Neural crest cell (in vitro differentiated cells): Measurements from ENCODE around the gene PGRMC2. TPM values are rescaled to one million over a fixed set of nuclear protein-coding genes. Genes with fewer than 3 reads are reported as not detected.

ENCODE experiments used
- DNase-seq: peaks from one replicate; pipeline ENCODE4 v3.0.0; 2021; ENCODE audit warnings: low read depth, mixed read lengths, low spot score
- H3K27ac Mint-ChIP-seq: one replicate; pipeline ENCODE4 v1.8.0; 2021; ENCODE audit warnings: mild to moderate bottlenecking, mixed read lengths; ENCODE audit not compliant: unreplicated experiment
- H3K27me3 Mint-ChIP-seq: 2 replicates; pipeline ENCODE4 v1.8.0; 2021; ENCODE audit warnings: low read depth, mild to moderate bottlenecking, mixed read lengths
- H3K36me3 Mint-ChIP-seq: 2 replicates; pipeline ENCODE4 v1.8.0; 2021; ENCODE audit warnings: low read depth, mild to moderate bottlenecking, mixed read lengths
- H3K4me1 Mint-ChIP-seq: 2 replicates; pipeline ENCODE4 v1.8.0; 2021; ENCODE audit warnings: mixed read lengths
- H3K4me3 Mint-ChIP-seq: one replicate; pipeline ENCODE4 v1.8.0; 2021; ENCODE audit warnings: mild to moderate bottlenecking, mixed read lengths
- H3K9me3 Mint-ChIP-seq: 2 replicates; pipeline ENCODE4 v1.8.0; 2021; ENCODE audit warnings: mixed read lengths
- CTCF ChIP-seq: fragments of 200-600 bp; sonication (generic); conservative IDR thresholded peaks from 2 replicates; pipeline ENCODE4 v1.5.0; 2021; ENCODE audit warnings: antibody characterized with exemption, mild to moderate bottlenecking
- total RNA-seq: library from RNA; stranded (reverse); gene quantifications from 2 replicates; pipeline ENCODE4 v1.2.1, GENCODE V29; 2021

PGRMC2 gene
- total RNA-seq, 1 donor from 2014 or later: 51.2 TPM

GRCh38 chr4:128227991-128228571 is 59.5 kb downstream of the PGRMC2 start:
- Mint-ChIP-seq H3K4me3 (no peak overlapping the region), H3K27ac (no peak overlapping the region), H3K36me3 (no peaks in the 10 kb centered on the region), H3K4me1 (peaks cover 15% of the 10 kb centered on the region), H3K27me3 (no peaks in the 10 kb centered on the region), H3K9me3 (peaks cover 7% of the 10 kb centered on the region)
- DNase-seq: no peak
- no peak for TF ChIP-seq CTCF

- H3K36me3 Mint-ChIP-seq: peaks cover 2% of the 10 kb centered on the region
- TF ChIP-seq CTCF: no peak
- no peak overlapping the region for H3K27ac Mint-ChIP-seq
- H3K9me3 Mint-ChIP-seq: peaks cover 4% of the 10 kb centered on the region
- DNase-seq: no peak
- no peak overlapping the region for H3K4me3 Mint-ChIP-seq
- no peaks in the 10 kb centered on the region for H3K27me3 Mint-ChIP-seq
- H3K4me1 Mint-ChIP-seq: peaks cover 15% of the 10 kb centered on the region
These were observed 62.5 kb downstream of the PGRMC2 start for GRCh38 chr4:128225148-128225547.

GRCh38 chr4:128221586-128221985 is 66.0 kb downstream of the PGRMC2 start:
- no peak for DNase-seq
- no peak for TF ChIP-seq CTCF
- no peaks in the 10 kb centered on the region for H3K9me3 Mint-ChIP-seq
- H3K4me1 Mint-ChIP-seq: no peaks in the 10 kb centered on the region
- H3K4me3 Mint-ChIP-seq: no peak overlapping the region
- H3K27me3 Mint-ChIP-seq: no peaks in the 10 kb centered on the region
- H3K36me3 Mint-ChIP-seq: peaks cover 3% of the 10 kb centered on the region
- H3K27ac Mint-ChIP-seq: no peak overlapping the region

- no peaks in the 10 kb centered on the region for H3K9me3 Mint-ChIP-seq
These were observed 67.1 kb downstream of the PGRMC2 start for GRCh38 chr4:128220286-128221235.

More at GRCh38 chr4:128220286-128221235, 67.1 kb downstream of the PGRMC2 start:
- DNase-seq: no peak
- Mint-ChIP-seq H3K27ac (no peak overlapping the region), H3K36me3 (peaks cover 3% of the 10 kb centered on the region), H3K4me1 (no peaks in the 10 kb centered on the region), H3K4me3 (no peak overlapping the region), H3K27me3 (no peaks in the 10 kb centered on the region)
- TF ChIP-seq CTCF: peak; percentile 58

Other genes with a start within 250 kb of the PGRMC2 start
- gene LARP1B, start 226.5 kb downstream of the PGRMC2 start, total RNA-seq: 15.6 and 16.9 TPM in 2 replicates